ENCODE results near the gene ARHGAP30. TPM values are rescaled to one million over a fixed set of nuclear protein-coding genes. Genes with fewer than 3 reads are reported as not detected.

The ARHGAP30 gene
- polyA plus RNA-seq, 1 of the 3 experiments (the other 2 are of a cell fraction), result not detected

DNA sequence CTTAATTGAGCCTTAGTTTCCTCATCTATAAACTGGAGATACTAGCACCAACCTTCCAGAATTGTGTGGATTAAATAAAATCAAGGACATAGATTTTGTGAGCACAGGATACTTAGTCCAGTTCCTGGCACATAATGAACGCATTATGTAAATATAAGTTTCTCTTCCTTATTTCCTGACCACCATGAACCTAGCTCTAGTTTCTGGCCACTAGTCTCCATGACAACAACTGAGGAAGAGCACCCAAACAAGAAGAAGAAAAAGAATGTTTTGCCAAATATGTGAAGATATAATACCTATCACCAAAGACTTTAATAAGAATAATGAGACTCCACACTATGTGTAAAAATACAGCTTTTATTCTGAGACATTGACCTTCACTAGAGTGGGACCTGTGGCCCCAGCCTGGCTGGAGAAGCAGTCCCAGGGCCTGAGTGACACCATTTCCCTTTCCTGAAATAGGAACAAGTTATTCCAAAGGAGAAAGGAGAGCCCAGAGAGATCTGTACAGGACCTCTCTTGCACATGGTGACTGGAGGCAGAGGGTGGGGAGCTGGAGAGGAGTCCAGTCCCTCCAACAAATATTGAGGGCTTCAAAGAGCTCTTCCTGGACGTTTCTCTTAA, 23.0 kb downstream of the ARHGAP30 start:
- ChIA-PET CTCF (interaction anchor here (0.6 to 3.2 kb wide), 6 partner anchors 8 to 96 kb away, joined by 3 to 26 read pairs (median 4); partner anchors contain the start of gene TSTD1), POLR2A (interaction anchor here (1.3 to 3.2 kb wide), 4 partner anchors 51 to 155 kb away, joined by 4 to 15 read pairs (median 11); partner anchors contain the start of genes DEDD, KLHDC9, NDUFS2 and NIT1)
- H3K4me3 ChIP-seq (ENCODE audit: low read depth in 2 of 2, low read length in 1 of 2), result peak overlapping the region; percentile 69 to 75
- H3K9me2 ChIP-seq, result no peaks in the 10 kb centered on the region
- H3K79me2 ChIP-seq (ENCODE audit: insufficient read depth), result peaks cover 22% of the 10 kb centered on the region
- H3K27me3 ChIP-seq (ENCODE audit: insufficient read depth), result no peaks in the 10 kb centered on the region
- peak overlapping the region; percentile 93 to 99; a peak in 3 of 4 replicates for H3K27ac ChIP-seq (ENCODE audit: low read depth in 2 of 2, low read length in 1 of 2)
- peaks cover 6 to 15% of the 10 kb centered on the region in 2 experiments for H3K36me3 ChIP-seq (replicated peaks in 1 of 2; ENCODE audit: control insufficient read depth in 1 of 2, insufficient read depth in 2 of 2, low read length in 1 of 2)
- H3F3A ChIP-seq (replicated peaks; ENCODE audit: insufficient read depth), result peaks cover 5% of the 10 kb centered on the region
- TF ChIP-seq POLR2AphosphoS5 (IDR thresholded peaks at IDR 0.05; ENCODE audit: low read depth, low read length) (no peak), FOXJ3 (CRISPR knock-in tag; IDR thresholded peaks at IDR 0.05) (no peak), TAF1 (IDR thresholded peaks at IDR 0.05; ENCODE audit: borderline replicate concordance, low read depth, low read length) (no peak), RAD21 (IDR thresholded peaks at IDR 0.05; ENCODE audit: low read length) (no peak), TEAD4 (IDR thresholded peaks at IDR 0.05; ENCODE audit: borderline replicate concordance, insufficient read depth) (no peak), MEF2A (IDR thresholded peaks at IDR 0.05; ENCODE audit: borderline replicate concordance, low read depth) (no peak), RCOR1 (IDR thresholded peaks at IDR 0.05; ENCODE audit: low read length) (no peak), JUND (IDR thresholded peaks at IDR 0.05) (no peak), SMC3 (IDR thresholded peaks at IDR 0.05; ENCODE audit: low read depth, low read length) (no peak), NFIC (IDR thresholded peaks at IDR 0.05; ENCODE audit: borderline replicate concordance) (no peak), SIN3A (IDR thresholded peaks at IDR 0.05; ENCODE audit: borderline replicate concordance, low read depth, low read length) (no peak), FOSL2 (IDR thresholded peaks at IDR 0.05; ENCODE audit: borderline replicate concordance, low read depth) (no peak)
- no peaks in the 10 kb centered on the region for H3K9me3 ChIP-seq
- peaks cover 0 to 7% of the 10 kb centered on the region in 2 experiments; a peak in 2 of 4 replicates for H3K4me1 ChIP-seq (ENCODE audit: control insufficient read depth in 1 of 2, insufficient read depth in 2 of 2, low read depth in 1 of 2, low read length in 1 of 2)
- peak overlapping the region; percentile 80 for H2AFZ ChIP-seq (ENCODE audit: low read depth)
- no peak for DNase-seq
- H3K4me2 ChIP-seq, result peak overlapping the region; percentile 90
- WGBS (ENCODE audit: low lambda C conversion rate), result 43% methylated on average over 2 of the region's 2 CpGs
- H3K9ac ChIP-seq, result peak overlapping the region; percentile 76; the same call in 1 of the 2 replicates
- H4K20me1 ChIP-seq (ENCODE audit: insufficient read depth), result no peaks in the 10 kb centered on the region

DNA sequence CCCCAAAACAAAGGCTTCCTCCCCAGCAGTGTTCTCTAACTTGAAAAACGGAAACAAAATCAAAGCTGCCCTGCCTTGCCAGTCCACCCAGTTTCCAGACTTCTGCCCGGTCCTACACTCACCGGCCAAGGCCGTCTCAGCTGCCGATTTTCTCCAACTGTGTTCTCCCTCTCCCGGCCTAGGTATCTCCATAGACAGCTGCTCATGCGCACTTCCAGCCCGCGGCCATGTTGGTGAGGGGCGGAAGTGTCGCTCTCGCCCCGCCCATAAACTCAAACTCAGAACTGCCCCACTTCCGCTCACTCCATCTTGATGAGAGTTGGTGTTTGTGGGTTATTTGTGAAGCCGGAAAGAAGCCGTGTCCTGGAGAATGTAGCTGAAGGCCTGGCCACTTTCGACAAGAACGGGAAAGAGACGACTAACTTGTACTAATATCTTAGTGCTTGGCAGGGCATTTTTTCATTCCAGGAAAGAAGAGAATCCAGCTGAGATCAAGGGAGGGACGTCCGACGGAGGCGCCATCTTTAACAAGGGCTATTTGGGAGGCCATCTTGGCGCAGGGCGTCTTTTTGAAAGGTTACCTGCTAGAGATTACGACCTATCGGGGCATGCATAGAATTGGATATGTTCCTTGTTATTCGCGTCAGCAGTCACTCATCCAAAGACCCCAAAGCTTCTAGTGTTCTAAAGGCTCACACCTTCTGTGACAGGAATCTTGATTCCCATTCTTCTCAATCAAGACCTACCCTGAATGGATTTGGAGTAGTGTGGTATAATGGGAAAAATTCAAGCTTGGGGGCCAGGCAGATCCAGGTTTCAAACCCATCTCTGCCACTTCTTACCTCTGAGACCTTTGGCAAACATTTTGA, 23.7 kb downstream of the ARHGAP30 start, which contains the start of gene USF1:
TSS of gene USF1 (minus strand) at position 242 of the 869 bp plus-strand sequence. CDS start 2,702 bp downstream, outside the sequence.
- Histone ChIP-seq H3K4me1 (ENCODE audit: control insufficient read depth in 1 of 2, insufficient read depth in 2 of 2, low read depth in 1 of 2, low read length in 1 of 2) (peaks cover 0 to 7% of the 10 kb centered on the region in 2 experiments; a peak in 2 of 4 replicates), H4K20me1 (ENCODE audit: insufficient read depth) (no peaks in the 10 kb centered on the region), H2AFZ (ENCODE audit: low read depth) (peak within 1 kb of the TSS; percentile 80), H3K79me2 (ENCODE audit: insufficient read depth) (peaks cover 22% of the 10 kb centered on the region), H3K9me2 (no peaks in the 10 kb centered on the region), H3K27ac (ENCODE audit: low read depth in 2 of 2, low read length in 1 of 2) (peak within 1 kb of the TSS; percentile 93 to 99), H3K9me3 (no peaks in the 10 kb centered on the region), H3K4me2 (peak within 1 kb of the TSS; percentile 90), H3K27me3 (ENCODE audit: insufficient read depth) (no peaks in the 10 kb centered on the region), H3K36me3 (replicated peaks in 1 of 2; ENCODE audit: control insufficient read depth in 1 of 2, insufficient read depth in 2 of 2, low read length in 1 of 2) (peaks cover 7 to 21% of the 10 kb centered on the region in 2 experiments), H3K9ac (peak within 1 kb of the TSS; percentile 76), H3F3A (replicated peaks; ENCODE audit: insufficient read depth) (peaks cover 5% of the 10 kb centered on the region), H3K4me3 (ENCODE audit: low read depth in 2 of 2, low read length in 1 of 2) (peak within 1 kb of the TSS; percentile 69 to 75)
- ChIA-PET POLR2A (interaction anchor here (0.7 to 3.2 kb wide), 9 partner anchors 8 to 156 kb away, joined by 3 to 15 read pairs (median 5); partner anchors contain the start of genes DEDD, KLHDC9, NDUFS2 and NIT1), CTCF (interaction anchor here (0.6 to 3.2 kb wide), 6 partner anchors 7 to 95 kb away, joined by 3 to 26 read pairs (median 4); partner anchors contain the start of gene TSTD1)
- DNase-seq, result peak; percentile 93
- WGBS (ENCODE audit: low lambda C conversion rate), result under 1% methylated on average over 25 of the region's 29 CpGs
- TF ChIP-seq FOXM1 (IDR thresholded peaks at IDR 0.05; ENCODE audit: low read depth) (no peak), RCOR1 (IDR thresholded peaks at IDR 0.05; ENCODE audit: low read length) (no peak), POLR2AphosphoS5 (IDR thresholded peaks at IDR 0.05; ENCODE audit: low read depth, low read length) (peak; percentile 91), FOSL2 (IDR thresholded peaks at IDR 0.05; ENCODE audit: borderline replicate concordance, low read depth) (no peak), SMC3 (IDR thresholded peaks at IDR 0.05; ENCODE audit: low read depth, low read length) (no peak), TCF12 (IDR thresholded peaks at IDR 0.05) (no peak), SIN3A (IDR thresholded peaks at IDR 0.05; ENCODE audit: borderline replicate concordance, low read depth, low read length) (no peak; the same call in 1 of the 2 replicates), RXRA (IDR thresholded peaks at IDR 0.05; ENCODE audit: borderline replicate concordance, low read depth) (no peak), NRF1 (IDR thresholded peaks at IDR 0.05; ENCODE audit: low read depth, low read length) (peak; percentile 83)
- TF ChIP-seq, protein P1, sequence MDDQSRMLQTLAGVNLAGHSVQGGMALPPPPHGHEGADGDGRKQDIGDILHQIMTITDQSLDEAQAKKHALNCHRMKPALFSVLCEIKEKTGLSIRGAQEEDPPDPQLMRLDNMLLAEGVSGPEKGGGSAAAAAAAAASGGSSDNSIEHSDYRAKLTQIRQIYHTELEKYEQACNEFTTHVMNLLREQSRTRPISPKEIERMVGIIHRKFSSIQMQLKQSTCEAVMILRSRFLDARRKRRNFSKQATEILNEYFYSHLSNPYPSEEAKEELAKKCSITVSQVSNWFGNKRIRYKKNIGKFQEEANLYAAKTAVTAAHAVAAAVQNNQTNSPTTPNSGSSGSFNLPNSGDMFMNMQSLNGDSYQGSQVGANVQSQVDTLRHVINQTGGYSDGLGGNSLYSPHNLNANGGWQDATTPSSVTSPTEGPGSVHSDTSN (IDR thresholded peaks at IDR 0.05), result peak; percentile 12; the same call in 1 of the 2 replicates
- TF ChIP-seq, protein P2, sequence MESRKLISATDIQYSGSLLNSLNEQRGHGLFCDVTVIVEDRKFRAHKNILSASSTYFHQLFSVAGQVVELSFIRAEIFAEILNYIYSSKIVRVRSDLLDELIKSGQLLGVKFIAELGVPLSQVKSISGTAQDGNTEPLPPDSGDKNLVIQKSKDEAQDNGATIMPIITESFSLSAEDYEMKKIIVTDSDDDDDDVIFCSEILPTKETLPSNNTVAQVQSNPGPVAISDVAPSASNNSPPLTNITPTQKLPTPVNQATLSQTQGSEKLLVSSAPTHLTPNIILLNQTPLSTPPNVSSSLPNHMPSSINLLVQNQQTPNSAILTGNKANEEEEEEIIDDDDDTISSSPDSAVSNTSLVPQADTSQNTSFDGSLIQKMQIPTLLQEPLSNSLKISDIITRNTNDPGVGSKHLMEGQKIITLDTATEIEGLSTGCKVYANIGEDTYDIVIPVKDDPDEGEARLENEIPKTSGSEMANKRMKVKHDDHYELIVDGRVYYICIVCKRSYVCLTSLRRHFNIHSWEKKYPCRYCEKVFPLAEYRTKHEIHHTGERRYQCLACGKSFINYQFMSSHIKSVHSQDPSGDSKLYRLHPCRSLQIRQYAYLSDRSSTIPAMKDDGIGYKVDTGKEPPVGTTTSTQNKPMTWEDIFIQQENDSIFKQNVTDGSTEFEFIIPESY (IDR thresholded peaks at IDR 0.05; ENCODE audit: borderline replicate concordance, low read depth), result no peak
- TF ChIP-seq, protein P3, sequence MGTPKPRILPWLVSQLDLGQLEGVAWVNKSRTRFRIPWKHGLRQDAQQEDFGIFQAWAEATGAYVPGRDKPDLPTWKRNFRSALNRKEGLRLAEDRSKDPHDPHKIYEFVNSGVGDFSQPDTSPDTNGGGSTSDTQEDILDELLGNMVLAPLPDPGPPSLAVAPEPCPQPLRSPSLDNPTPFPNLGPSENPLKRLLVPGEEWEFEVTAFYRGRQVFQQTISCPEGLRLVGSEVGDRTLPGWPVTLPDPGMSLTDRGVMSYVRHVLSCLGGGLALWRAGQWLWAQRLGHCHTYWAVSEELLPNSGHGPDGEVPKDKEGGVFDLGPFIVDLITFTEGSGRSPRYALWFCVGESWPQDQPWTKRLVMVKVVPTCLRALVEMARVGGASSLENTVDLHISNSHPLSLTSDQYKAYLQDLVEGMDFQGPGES (IDR thresholded peaks at IDR 0.05; ENCODE audit: low read depth, low read length), result no peak

Measured in SK-N-SH (cell line).